GM19463 (cell line): ENCODE measurements around the gene TANGO6.

Experiments
- ATAC-seq: cut with Tn5 transposase; IDR thresholded peaks from one replicate; pipeline ENCODE4 v1.9.1; 2021; ENCODE audit warnings: mild to moderate bottlenecking, moderate library complexity; ENCODE audit not compliant: unreplicated experiment

The TANGO6 gene

DNA sequence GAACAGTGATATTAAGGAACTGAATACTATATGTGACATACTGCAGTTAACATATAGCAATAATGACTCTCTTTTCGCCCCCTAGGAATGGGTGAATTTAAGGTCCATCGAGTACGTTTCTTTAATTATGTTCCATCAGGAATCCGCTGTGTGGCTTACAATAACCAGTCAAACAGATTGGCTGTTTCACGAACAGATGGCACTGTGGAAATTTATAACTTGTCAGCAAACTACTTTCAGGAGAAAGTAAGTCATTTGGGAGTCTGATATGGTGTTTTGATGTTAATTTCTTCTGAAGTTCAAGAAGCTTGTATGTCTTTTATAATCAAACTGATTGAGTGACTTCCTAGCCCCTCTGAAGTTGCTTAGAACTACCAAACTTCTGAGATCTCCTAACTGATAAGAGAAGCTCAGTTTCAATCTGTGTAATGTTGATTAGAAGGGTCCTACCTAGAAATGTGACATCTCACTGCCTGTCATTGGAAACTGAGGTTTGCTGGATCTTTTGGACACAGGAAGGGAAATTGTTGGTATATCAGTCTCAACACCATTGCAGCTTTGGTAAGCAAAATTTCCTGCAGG lies 290.1 kb downstream of the TANGO6 start:
- no peak for ATAC-seq
